Caco-2 (cell line): ENCODE results near the gene HOXA6. TPM values are rescaled to one million over a fixed set of nuclear protein-coding genes. Genes with fewer than 3 reads are reported as not detected.

Experiments
- BruUV-seq: library from RNA; stranded (reverse); fragments of 400-500 nt; replicated peaks from 2 replicates; lab custom pipeline; 2021; lab: Mats Ljungman, UMichigan
- CTCF ChIA-PET: fragments of 300-600 bp; sonication (Branson Sonifier 250); formaldehyde crosslinking; loops from one replicate; lab custom pipeline; 2022; ENCODE audit warnings: antibody characterized with exemption; lab: Charles Lee
- POLR2A ChIA-PET: fragments of 300-600 bp; sonication (Branson Sonifier 250); formaldehyde crosslinking; loops from one replicate; lab custom pipeline; 2022; ENCODE audit warnings: antibody characterized with exemption; lab: Charles Lee
- DNase-seq, 2 experiments: peaks; one replicate each; pipeline versions ENCODE4 v3.0.0 to v3.0.0-alpha.2; 2020 to 2022
- H3K27me3 ChIP-seq: replicated peaks from 2 replicates; pipeline ENCODE4 v1.6.0; 2011; ENCODE audit warnings: low read length; ENCODE audit not compliant: control insufficient read depth, insufficient read depth
- H3K36me3 ChIP-seq: 2 replicates; pipeline ENCODE4 v1.5.1; 2011; ENCODE audit warnings: low read length; ENCODE audit not compliant: control insufficient read depth, insufficient read depth
- H3K4me1 ChIP-seq: fragments of 250-450 bp; sonication (Bioruptor Pico); 2 replicates; pipeline ENCODE4 v1.5.1; 2020; ENCODE audit warnings: mild to moderate bottlenecking
- H3K4me3 ChIP-seq: 2 replicates; pipeline ENCODE4 v1.5.1; 2011; ENCODE audit warnings: low read depth, mild to moderate bottlenecking, control low read depth, low read length
- H3K9me3 ChIP-seq: fragments of 250-450 bp; sonication (Bioruptor Pico); 2 replicates; pipeline ENCODE4 v1.5.1; 2020; ENCODE audit warnings: mild to moderate bottlenecking, moderate library complexity
- H3K27ac Mint-ChIP-seq: one replicate; pipeline ENCODE4 v1.8.0; 2022; ENCODE audit warnings: mixed read lengths; ENCODE audit not compliant: unreplicated experiment
- H3K27me3 Mint-ChIP-seq: one replicate; pipeline ENCODE4 v1.8.0; 2022; ENCODE audit warnings: mixed read lengths; ENCODE audit not compliant: insufficient read depth, unreplicated experiment
- H3K36me3 Mint-ChIP-seq: one replicate; pipeline ENCODE4 v1.8.0; 2022; ENCODE audit warnings: mild to moderate bottlenecking, mixed read lengths; ENCODE audit not compliant: insufficient read depth, unreplicated experiment
- H3K4me1 Mint-ChIP-seq: one replicate; pipeline ENCODE4 v1.8.0; 2022; ENCODE audit warnings: low read depth, mixed read lengths; ENCODE audit not compliant: unreplicated experiment
- H3K4me3 Mint-ChIP-seq: one replicate; pipeline ENCODE4 v1.8.0; 2022; ENCODE audit warnings: mild to moderate bottlenecking, moderate library complexity, mixed read lengths; ENCODE audit not compliant: unreplicated experiment
- H3K9me3 Mint-ChIP-seq: one replicate; pipeline ENCODE4 v1.8.0; 2022; ENCODE audit warnings: mixed read lengths; ENCODE audit not compliant: unreplicated experiment
- CTCF ChIP-seq, 2 experiments: fragments of 200-600 bp in 1 of 2; IDR thresholded peaks; 1 replicate in 1 of 2; 2 replicates in 1 of 2; pipeline versions ENCODE4 v1.5.1 to v1.8.0; 2011 to 2022; ENCODE audit warnings: antibody characterized with exemption in 1 of 2, control low read depth in 1 of 2, inconsistent platforms in 1 of 2, low read depth in 1 of 2, low read length in 1 of 2, mild to moderate bottlenecking in 1 of 2, moderate library complexity in 1 of 2; ENCODE audit not compliant: insufficient read depth in 1 of 2, severe bottlenecking in 1 of 2, unreplicated experiment in 1 of 2
- intact Hi-C: fragments of 100-400 bp; cut with micrococcal nuclease; formaldehyde crosslinking; loops from one replicate; pipeline ENCODE4 v1.10.0; 2022; ENCODE audit not compliant: unreplicated experiment
- total RNA-seq: library from RNA; stranded (reverse); gene quantifications from 2 replicates; pipeline ENCODE4 v1.2.3, GENCODE V29; 2022

The HOXA6 gene
- total RNA-seq, 1 experiment from 2014 or later, result 5.6 TPM

GRCh38 chr7:27139334-27140125 is 8.0 kb downstream of the HOXA6 start:
- Mint-ChIP-seq H3K4me3 (peak overlapping the region; percentile 70), H3K4me1 (peaks cover 3% of the 10 kb centered on the region), H3K27me3 (no peaks in the 10 kb centered on the region), H3K27ac (no peak overlapping the region), H3K36me3 (peaks cover 5% of the 10 kb centered on the region), H3K9me3 (no peaks in the 10 kb centered on the region)
- Histone ChIP-seq H3K4me1 (peaks cover 10% of the 10 kb centered on the region), H3K36me3 (no peaks in the 10 kb centered on the region), H3K27me3 (no peaks in the 10 kb centered on the region), H3K9me3 (no peaks in the 10 kb centered on the region), H3K4me3 (peak overlapping the region; percentile 37)
- no peak for TF ChIP-seq CTCF (IDR thresholded peaks at IDR 0.05; ENCODE audit: insufficient read depth in 1 of 2, low read depth in 1 of 2, low read length in 1 of 2, severe bottlenecking in 1 of 2, unreplicated experiment in 1 of 2)
- POLR2A ChIA-PET, result interaction anchor here (0.6 kb wide), 1 partner anchor 45 kb away, joined by 3 read pairs; no protein-coding TSS in a partner anchor
- DNase-seq, result peak in 1 of 2 experiments; percentile 63
- BruUV-seq, result no TSS peak
- CTCF ChIA-PET, result no interaction called here
- intact Hi-C loops, result no loop called here

- no peaks in the 10 kb centered on the region for H3K27me3 ChIP-seq
- no peaks in the 10 kb centered on the region for H3K9me3 Mint-ChIP-seq
- peaks cover 14% of the 10 kb centered on the region for H3K4me1 ChIP-seq
- H3K27me3 Mint-ChIP-seq, result no peaks in the 10 kb centered on the region
- TF ChIP-seq CTCF (IDR thresholded peaks at IDR 0.05; ENCODE audit: insufficient read depth in 1 of 2, low read depth in 1 of 2, low read length in 1 of 2, severe bottlenecking in 1 of 2, unreplicated experiment in 1 of 2), result no peak
- DNase-seq, result no peak
- peaks cover 9% of the 10 kb centered on the region for H3K4me1 Mint-ChIP-seq
- ChIA-PET POLR2A (no interaction called here), CTCF (no interaction called here)
- intact Hi-C loops, result no loop called here
- H3K4me3 Mint-ChIP-seq, result peak overlapping the region; percentile 70
- H3K9me3 ChIP-seq, result no peaks in the 10 kb centered on the region
- H3K27ac Mint-ChIP-seq, result no peak overlapping the region
- no TSS peak for BruUV-seq
- no peaks in the 10 kb centered on the region for H3K36me3 ChIP-seq
- peaks cover 5% of the 10 kb centered on the region for H3K36me3 Mint-ChIP-seq
- peak overlapping the region; percentile 37 for H3K4me3 ChIP-seq
Observed at GRCh38 chr7:27138985-27139333, 8.6 kb downstream of the HOXA6 start.

- intact Hi-C loops, result no loop called here
- BruUV-seq, result no TSS peak
- CTCF ChIA-PET, result no interaction called here
- Histone ChIP-seq H3K27me3 (no peaks in the 10 kb centered on the region), H3K4me1 (peaks cover 17% of the 10 kb centered on the region), H3K4me3 (no peak overlapping the region), H3K9me3 (no peaks in the 10 kb centered on the region), H3K36me3 (no peaks in the 10 kb centered on the region)
- Mint-ChIP-seq H3K4me1 (peaks cover 14% of the 10 kb centered on the region), H3K27me3 (no peaks in the 10 kb centered on the region), H3K9me3 (no peaks in the 10 kb centered on the region), H3K36me3 (peaks cover 5% of the 10 kb centered on the region), H3K4me3 (peak overlapping the region; percentile 70), H3K27ac (no peak overlapping the region)
- POLR2A ChIA-PET, result no interaction called here
- no peak for TF ChIP-seq CTCF (IDR thresholded peaks at IDR 0.05; ENCODE audit: insufficient read depth in 1 of 2, low read depth in 1 of 2, low read length in 1 of 2, severe bottlenecking in 1 of 2, unreplicated experiment in 1 of 2)
- no peak for DNase-seq
Observed at GRCh38 chr7:27138472-27138871, 9.1 kb downstream of the HOXA6 start.
